ENCODE measurements around the gene DACT2.

- TF ChIP-seq CTCF (conservative IDR thresholded peaks at IDR 0.05) (no peak), ZFX (IDR thresholded peaks at IDR 0.05) (no peak)
These were observed 42.3 kb downstream of the DACT2 start for GRCh38 chr6:168277274-168277669.

Measured in C4-2B (cell line).